NCI-H1105 (cell line): ENCODE data around the gene DLX1.

Source experiments
- DNase-seq: peaks from one replicate; lab custom pipeline; 2025; lab: John Stamatoyannopoulos, UW

Gene DLX1

GRCh38 chr2:172087207-172087779 lies 2.0 kb downstream of the DLX1 start:
- no peak for DNase-seq

DNA sequence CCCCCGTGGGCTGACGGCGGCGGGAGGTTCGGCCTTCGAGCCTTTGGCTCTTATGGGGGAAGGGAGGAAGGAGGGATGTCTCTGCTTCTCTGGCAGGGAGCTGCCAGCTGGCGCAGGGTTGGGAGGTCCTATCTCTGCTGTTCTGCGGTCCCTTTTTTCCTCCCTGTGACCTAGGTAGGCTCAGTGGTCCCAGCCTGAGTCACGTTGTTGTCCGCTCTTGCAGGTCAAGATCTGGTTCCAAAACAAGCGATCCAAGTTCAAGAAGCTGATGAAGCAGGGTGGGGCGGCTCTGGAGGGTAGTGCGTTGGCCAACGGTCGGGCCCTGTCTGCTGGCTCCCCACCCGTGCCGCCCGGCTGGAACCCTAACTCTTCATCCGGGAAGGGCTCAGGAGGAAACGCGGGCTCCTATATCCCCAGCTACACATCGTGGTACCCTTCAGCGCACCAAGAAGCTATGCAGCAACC lies 2.5 kb downstream of the DLX1 start:
- DNase-seq, result no peak

DNA sequence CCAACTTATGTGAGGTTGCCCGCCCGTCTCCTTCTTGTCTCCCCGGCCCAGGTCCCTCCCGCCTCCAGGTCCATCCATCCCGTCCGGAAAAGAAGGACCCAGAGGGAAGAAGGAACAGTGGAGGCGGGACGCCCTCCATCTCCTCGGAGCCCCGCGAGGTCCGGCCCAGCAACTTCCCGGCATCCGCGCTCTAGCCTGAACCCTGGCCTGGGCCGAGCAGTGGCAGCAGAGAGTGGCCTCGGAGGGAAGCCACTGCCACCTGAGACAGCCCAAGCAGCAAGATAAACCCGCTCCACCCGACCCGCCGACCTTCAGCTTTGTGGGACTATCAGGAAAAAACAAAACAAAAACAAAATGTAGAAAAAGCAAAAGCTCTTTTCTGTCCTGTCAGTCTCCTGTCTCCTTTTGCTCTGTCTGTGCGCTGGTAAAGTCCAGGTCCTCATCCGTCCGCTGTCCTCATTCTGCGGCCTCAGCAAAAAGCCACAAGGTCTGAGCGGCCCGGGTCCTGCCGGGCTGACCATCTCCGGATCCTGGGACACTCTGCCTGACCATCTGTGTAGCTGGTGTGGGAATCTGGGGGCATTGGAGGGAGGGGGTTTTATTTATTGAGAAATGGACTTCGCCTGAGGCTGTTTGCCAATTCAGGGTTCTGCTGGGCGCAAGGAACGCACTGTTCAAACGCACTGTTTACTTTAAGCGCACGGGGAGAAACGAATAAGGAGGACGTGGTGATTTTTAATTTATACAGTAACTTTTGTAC lies 3.1 kb downstream of the DLX1 start:
- no peak for DNase-seq

DNA sequence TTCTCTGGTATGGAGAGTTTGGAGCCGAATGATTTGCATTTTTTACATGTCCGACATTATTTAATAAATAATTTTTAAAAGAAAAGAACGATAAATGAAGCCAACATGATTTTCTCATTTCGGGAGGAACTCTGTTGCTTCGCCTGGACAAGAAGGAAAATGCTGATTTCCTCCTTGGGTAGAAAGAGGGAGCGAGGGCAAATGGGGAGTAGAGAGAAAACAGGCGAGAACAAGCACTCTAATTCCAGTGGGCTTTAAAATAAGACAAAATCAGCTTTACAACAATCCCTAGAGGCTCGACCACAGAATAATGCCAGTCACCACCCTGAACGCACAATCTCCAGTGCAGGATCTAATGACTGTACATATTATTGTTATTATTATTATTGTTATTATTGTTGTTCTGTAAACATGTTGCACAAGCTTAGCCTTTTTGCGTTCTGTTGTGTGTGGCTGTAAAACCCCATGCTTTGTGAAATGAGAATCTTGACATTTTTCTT lies 3.7 kb downstream of the DLX1 start:
- no peak for DNase-seq

DNA sequence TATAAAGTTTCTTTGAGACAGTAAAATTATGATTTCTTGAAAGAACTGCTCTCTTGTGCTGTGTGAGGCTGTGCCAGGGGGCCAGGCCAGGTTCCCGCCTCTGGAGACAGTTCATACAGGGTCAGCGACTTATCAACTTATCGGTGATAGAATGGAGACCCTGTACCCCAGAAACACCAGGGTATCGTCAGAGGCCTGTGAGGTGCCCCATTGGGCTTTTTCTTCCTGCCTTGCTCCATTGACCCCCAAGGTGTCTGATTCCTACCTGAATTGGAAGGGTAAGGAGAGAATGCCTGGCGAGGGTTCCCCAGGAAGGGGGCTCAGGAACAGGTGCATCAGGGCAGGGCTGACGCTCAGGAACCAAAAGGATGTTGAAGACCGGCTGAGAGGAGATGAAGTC lies 4.3 kb downstream of the DLX1 start:
- DNase-seq, result no peak

DNA sequence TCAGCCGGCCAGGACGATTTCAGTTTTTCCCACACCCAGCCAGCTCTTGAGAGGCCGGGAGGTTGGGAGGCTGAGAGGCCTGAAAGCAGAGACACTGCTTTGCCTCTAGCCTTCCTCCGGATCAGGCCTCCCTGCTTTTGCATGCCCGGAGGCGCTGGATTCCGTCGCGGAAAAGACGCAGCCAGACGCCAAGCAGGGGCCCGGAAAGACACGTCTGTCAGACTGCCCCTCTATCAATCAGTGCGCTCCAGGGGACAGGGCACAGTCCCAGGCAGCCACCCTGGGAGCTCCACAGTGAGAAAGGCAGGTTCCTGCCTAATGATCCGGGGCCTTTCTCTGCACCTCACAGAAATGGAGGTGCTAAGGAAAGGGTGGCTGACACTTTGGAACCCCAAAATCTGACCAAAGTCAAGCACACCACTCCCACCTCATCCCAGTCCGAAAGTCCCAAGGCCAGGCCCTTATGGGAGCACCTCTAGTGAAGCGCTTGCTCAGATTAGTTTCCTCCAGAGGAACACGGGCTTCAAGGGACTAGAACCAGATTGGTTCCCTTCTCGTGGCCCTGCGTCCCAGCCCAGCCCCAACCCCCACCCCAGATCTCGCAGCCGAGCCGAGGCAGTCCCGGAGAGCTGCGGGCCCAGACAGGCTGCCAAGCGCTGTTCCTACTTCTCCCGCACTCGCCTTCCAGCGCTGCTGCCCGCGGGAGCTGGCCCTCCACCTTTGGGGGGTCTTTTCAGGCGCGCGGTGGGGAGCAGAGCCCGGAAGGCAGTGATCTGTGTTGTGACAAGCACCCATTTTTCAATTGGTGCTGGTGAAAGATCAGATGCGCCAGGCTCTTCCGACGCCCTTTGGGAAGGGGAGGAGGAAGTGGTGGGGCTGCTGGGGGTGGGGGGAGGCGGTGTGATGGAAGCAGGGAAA lies 5.0 kb downstream of the DLX1 start:
- no peak for DNase-seq

DNA sequence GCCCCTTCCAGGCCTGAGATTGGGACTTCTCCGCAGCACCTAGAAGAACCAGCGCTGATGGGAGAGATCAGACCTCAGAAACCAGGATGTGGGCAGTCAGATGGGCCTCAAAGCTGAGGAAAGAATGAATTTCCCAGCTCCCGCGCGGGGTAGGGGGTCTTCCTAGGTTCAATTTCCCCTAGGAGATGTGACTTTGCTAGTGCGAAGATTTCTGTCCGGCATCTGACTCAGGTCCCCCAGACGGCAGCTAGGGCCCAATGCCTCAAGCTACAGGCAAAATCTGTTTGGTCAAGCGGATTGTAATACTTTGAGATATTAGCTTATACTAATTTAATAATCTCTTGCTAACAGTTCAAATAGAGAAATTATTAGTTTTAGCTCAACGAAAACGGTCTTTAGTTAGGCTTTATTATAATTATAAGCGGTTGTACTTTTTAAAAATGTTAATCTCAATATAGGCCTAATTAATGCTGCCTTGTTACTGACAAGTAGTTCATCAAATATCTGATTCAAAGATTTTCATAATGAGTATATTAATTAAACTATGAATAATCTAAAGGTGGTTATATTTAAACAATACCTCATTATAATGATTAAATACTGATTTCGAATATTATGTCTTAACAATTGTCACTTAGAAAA lies 5.8 kb downstream of the DLX1 start:
- DNase-seq, result no peak

- DNase-seq, result peak; percentile 83
Observed at GRCh38 chr2:172091761-172092566, 6.7 kb downstream of the DLX1 start.

DNA sequence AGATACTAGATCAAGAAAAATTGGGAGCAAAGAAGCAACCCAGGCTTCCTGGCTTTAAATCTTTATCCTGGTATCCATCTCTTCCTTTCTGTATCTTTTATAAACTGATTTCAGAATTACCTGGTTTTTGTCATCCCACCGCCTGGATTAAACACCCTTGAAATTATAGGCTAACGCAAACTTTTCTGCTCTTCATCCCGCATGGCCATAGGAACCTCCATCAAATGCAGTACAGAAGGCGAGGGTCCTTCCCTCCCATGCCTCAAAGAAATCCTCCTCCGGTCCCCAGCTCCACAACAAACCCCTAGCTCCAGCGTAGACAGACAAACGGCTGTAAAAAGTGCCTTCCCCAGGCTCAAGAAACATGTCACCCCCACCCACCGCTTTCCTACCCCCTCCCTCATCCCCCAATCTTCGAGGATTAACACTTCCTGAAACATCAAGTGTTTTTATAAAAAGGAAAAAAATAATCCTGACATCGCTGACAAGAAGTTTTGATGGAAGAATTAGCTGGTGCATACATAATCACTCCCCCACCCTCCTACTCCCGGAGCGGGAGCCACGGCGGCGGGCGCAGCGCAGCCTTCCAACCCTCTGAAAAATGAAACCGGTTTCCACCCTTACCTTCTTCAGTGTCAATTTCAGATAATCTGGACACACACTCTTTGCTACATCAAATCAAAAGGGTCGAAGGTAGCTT lies 7.6 kb downstream of the DLX1 start:
- DNase-seq, result no peak

- DNase-seq, result no peak
Observed at GRCh38 chr2:172093416-172094293, 8.3 kb downstream of the DLX1 start.

- DNase-seq, result no peak
Observed at GRCh38 chr2:172094294-172095145, 9.2 kb downstream of the DLX1 start.

GRCh38 chr2:172095146-172095904 lies 10.0 kb downstream of the DLX1 start:
- DNase-seq, result no peak

GRCh38 chr2:172095905-172096625 lies 10.8 kb downstream of the DLX1 start:
- no peak for DNase-seq

DNA sequence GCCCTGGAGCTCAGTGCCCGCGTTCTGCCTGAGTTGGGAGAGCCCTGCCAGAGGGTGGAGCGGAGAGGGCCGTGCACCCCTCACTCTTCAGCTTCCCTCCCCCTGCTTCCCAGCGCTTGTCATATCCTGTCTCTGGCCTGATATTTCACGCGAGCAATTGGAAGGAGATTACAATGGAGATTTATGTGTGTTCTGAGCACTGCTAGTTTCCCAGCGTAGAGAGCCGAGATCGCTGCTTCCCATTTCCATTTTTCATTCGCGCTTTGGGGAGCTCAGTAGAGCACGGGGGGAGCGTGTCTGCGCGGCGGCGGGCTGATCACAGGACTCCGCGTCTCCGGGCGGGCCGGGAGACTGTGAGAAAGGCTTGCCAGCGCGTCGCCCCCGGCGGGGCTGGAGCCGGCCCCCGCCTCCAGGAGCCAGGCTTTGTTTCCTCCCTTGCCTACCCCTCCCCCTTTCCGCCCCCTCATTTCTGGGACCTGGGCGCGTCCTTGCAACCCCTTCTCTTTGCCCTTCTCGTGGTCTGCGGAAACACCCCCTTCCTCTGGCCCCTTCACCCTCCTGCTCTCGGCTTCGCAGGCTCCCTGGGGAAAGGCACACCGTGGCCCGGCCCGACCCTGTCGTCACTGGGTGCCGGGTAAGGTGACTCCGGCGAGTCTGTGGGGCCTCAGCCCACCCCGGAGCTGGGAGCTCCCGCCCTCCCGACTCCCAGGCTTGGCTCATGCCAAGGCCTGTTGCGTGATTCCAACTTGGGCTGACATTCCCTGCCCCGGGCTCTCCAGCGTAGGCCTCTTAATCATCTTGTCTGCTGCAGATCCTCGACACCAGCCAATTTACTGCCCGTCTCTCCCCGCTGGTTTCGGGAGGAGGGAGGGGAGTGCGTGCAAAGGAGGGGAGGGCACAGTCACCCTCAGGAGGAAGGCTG lies 11.6 kb downstream of the DLX1 start:
- DNase-seq, result peak; percentile 80

DNA sequence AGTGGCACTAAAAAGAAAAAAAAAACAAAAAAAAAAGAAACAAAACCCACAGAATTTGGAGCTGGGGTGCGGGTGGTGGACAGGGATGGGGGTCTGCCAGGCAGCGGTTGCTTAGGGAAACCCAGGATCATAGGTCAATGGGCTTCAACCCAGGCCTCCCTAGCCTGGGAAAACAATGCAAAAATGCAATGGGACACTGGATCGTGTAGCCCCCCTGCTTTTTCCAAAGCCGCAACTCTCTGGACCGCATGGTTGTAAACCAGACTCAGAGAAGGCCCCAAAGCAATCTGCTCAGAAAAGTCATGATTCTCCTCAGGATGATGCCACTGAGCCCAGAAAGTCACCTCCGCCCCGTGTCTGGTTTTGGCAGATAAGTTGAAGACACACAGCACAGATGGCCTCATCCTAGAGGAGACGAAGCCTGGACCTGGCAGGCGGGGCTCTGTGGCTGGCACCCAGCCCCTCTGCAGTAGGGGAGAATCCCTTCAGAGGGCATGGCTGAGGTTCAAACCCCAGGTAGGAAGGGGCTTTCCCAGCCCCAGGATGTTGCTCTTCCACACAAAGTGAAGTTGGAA lies 12.3 kb downstream of the DLX1 start:
- peak; percentile 21 for DNase-seq

DNA sequence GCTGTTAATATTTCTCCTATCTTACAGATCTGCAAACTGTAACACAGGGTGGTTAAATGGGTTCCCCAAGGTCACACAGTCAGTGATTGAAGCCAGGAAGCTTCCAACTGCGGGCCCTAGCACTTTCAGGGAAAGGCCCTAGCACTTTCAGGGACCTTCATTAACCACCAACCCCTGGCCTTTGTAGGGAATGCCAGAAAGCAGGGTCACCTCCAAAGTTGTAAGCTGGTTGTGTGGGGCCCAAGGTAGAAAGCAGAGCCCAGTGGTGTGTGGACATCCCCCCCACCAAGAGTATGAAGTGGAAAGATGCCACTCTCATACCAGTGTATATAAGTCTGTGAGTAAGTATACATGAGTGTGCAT lies 13.0 kb downstream of the DLX1 start:
- DNase-seq, result no peak
